Umbilical cord (tissue), 2 donors: Measurements from ENCODE around the gene PTPN2. TPM values are rescaled to one million over a fixed set of nuclear protein-coding genes. Genes with fewer than 3 reads are reported as not detected.
"Not testable (repeated sequence)": the region's sequence is repeated elsewhere in the genome, so short reads cannot be mapped to it uniquely, and the experiment has no call there.

Experiments used
- DNase-seq: peaks from one replicate; pipeline ENCODE4 v3.0.0-alpha.2; 2015; ENCODE audit warnings: low spot score
- total RNA-seq: library from RNA; depleted of rRNA; stranded (reverse); fragments of >200 nt; gene quantifications from one replicate; pipeline ENCODE4 v1.2.3, GENCODE V29; 2014; ENCODE audit warnings: low replicate concordance; ENCODE audit not compliant: insufficient read depth

Gene PTPN2
- total RNA-seq, 1 donor from 2014 or later: 21.9 TPM

GRCh38 chr18:12773369-12773768 lies 110.7 kb downstream of the PTPN2 start:
- DNase-seq: no peak

GRCh38 chr18:12772111-12772510 lies 111.9 kb downstream of the PTPN2 start:
- DNase-seq: no peak

- DNase-seq: no peak
Measured at GRCh38 chr18:12770469-12771219, 113.4 kb downstream of the PTPN2 start.

GRCh38 chr18:12769644-12770440 lies 114.2 kb downstream of the PTPN2 start:
- no peak for DNase-seq

- DNase-seq: no peak
Measured at GRCh38 chr18:12769136-12769535, 114.9 kb downstream of the PTPN2 start.

- peak; percentile 13 for DNase-seq
Measured at GRCh38 chr18:12768625-12769024, 115.4 kb downstream of the PTPN2 start.

GRCh38 chr18:12767580-12768155 lies 116.4 kb downstream of the PTPN2 start:
- no peak for DNase-seq

- DNase-seq: no peak
Measured at GRCh38 chr18:12766986-12767433, 117.0 kb downstream of the PTPN2 start.

- no peak for DNase-seq
Measured at GRCh38 chr18:12765586-12765985, 118.5 kb downstream of the PTPN2 start.

GRCh38 chr18:12765126-12765525 lies 118.9 kb downstream of the PTPN2 start:
- no peak for DNase-seq

GRCh38 chr18:12758566-12758965 lies 125.5 kb downstream of the PTPN2 start:
- not testable (repeated sequence) for DNase-seq

GRCh38 chr18:12756619-12757239 lies 127.3 kb downstream of the PTPN2 start:
- DNase-seq: not testable (repeated sequence)

GRCh38 chr18:12755606-12756005 lies 128.4 kb downstream of the PTPN2 start:
- not testable (repeated sequence) for DNase-seq

GRCh38 chr18:12754511-12754910 lies 129.5 kb downstream of the PTPN2 start:
- no peak for DNase-seq

- no peak for DNase-seq
Measured at GRCh38 chr18:12751891-12752290, 132.1 kb downstream of the PTPN2 start.

GRCh38 chr18:12751503-12751884 lies 132.5 kb downstream of the PTPN2 start:
- no peak for DNase-seq

- no peak for DNase-seq
Measured at GRCh38 chr18:12750715-12751502, 133.1 kb downstream of the PTPN2 start.

- no peak for DNase-seq
Measured at GRCh38 chr18:12750076-12750714, 133.8 kb downstream of the PTPN2 start.

GRCh38 chr18:12749121-12749520 lies 134.9 kb downstream of the PTPN2 start:
- DNase-seq: no peak

- DNase-seq: no peak
Measured at GRCh38 chr18:12748671-12749070, 135.4 kb downstream of the PTPN2 start.
